GM18861 (cell line): ENCODE data around the gene MMUT.
"Not testable (repeated sequence)": the region's sequence is repeated elsewhere in the genome, so short reads cannot be mapped to it uniquely, and the experiment has no call there.

ENCODE experiments used
- ATAC-seq: cut with Tn5 transposase; IDR thresholded peaks from one replicate; pipeline ENCODE4 v1.9.1; 2021; ENCODE audit not compliant: unreplicated experiment

The MMUT gene

GRCh38 chr6:49462927-49463611 lies at the start of gene MMUT, which contains the start of gene CENPQ:
Gene MMUT (minus strand): TSS chr6:49463253. CDS start chr6:49459466, 3,787 bp downstream.
Gene CENPQ (plus strand): TSS chr6:49463370. CDS start chr6:49470177, 6,807 bp downstream.
- peak; percentile 94 for ATAC-seq

GRCh38 chr6:49509342-49509741 lies 46.3 kb upstream of the MMUT start:
- no peak for ATAC-seq

GRCh38 chr6:49506569-49507111 lies 43.6 kb upstream of the MMUT start:
- ATAC-seq: no peak

- ATAC-seq: no peak
Observed at GRCh38 chr6:49504666-49505065, 41.6 kb upstream of the MMUT start.

GRCh38 chr6:49499623-49500022 lies 36.6 kb upstream of the MMUT start, which contains the start of gene GLYATL3:
Gene GLYATL3 (plus strand): TSS chr6:49499923. CDS start chr6:49511991, 12,068 bp downstream.
- ATAC-seq: no peak

GRCh38 chr6:49499126-49499525 lies 36.1 kb upstream of the MMUT start:
- ATAC-seq: no peak

GRCh38 chr6:49497304-49497703 lies 34.3 kb upstream of the MMUT start:
- ATAC-seq: no peak

- no peak for ATAC-seq
Observed at GRCh38 chr6:49490633-49491032, 27.6 kb upstream of the MMUT start.

- ATAC-seq: not testable (repeated sequence)
Observed at GRCh38 chr6:49483380-49483779, 20.3 kb upstream of the MMUT start.

- not testable (repeated sequence) for ATAC-seq
Observed at GRCh38 chr6:49481846-49482245, 18.8 kb upstream of the MMUT start.

GRCh38 chr6:49479308-49479970 lies 16.4 kb upstream of the MMUT start:
- no peak for ATAC-seq

- ATAC-seq: not testable (repeated sequence)
Observed at GRCh38 chr6:49476564-49476963, 13.5 kb upstream of the MMUT start.

GRCh38 chr6:49468042-49468441 lies 5.0 kb upstream of the MMUT start:
- ATAC-seq: no peak

- ATAC-seq: no peak
Observed at GRCh38 chr6:49464691-49465090, 1.6 kb upstream of the MMUT start.

- ATAC-seq: no peak
Observed at GRCh38 chr6:49463612-49463967, 537 bp upstream of the MMUT start.

GRCh38 chr6:49462599-49462926 lies 490 bp downstream of the MMUT start:
- ATAC-seq: peak; percentile 4

GRCh38 chr6:49462071-49462470 lies 982 bp downstream of the MMUT start:
- ATAC-seq: no peak

GRCh38 chr6:49457771-49458170 lies 5.3 kb downstream of the MMUT start:
- ATAC-seq: no peak

- ATAC-seq: no peak
Observed at GRCh38 chr6:49454787-49455709, 8.0 kb downstream of the MMUT start.

- no peak for ATAC-seq
Observed at GRCh38 chr6:49453221-49453620, 9.8 kb downstream of the MMUT start.

GRCh38 chr6:49430866-49431265 lies 32.2 kb downstream of the MMUT start:
- no peak for ATAC-seq
